ENCODE results near the gene ZNF467.

ZNF467 gene

DNA sequence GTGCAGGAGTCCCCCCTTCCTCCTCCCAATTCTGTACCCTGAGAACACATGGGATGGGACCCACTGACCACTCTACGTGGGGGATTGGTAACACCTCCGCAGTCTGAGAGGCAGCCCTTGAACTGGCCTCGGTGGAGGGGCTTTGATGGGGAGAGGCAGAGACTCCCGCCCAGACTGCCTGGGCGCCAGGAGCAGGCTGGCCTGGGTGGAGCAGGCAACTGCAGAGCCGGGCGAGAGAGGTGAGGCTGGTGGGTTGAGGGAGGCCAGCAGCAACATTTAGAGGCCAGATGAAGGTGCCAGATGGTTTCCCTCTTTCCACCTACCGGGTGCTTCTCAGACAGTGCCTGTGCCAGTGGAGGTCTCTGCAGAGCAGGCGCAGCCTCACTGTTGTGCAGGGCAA, 30.7 kb upstream of the ZNF467 start:
- no peak for DNase-seq

DNA sequence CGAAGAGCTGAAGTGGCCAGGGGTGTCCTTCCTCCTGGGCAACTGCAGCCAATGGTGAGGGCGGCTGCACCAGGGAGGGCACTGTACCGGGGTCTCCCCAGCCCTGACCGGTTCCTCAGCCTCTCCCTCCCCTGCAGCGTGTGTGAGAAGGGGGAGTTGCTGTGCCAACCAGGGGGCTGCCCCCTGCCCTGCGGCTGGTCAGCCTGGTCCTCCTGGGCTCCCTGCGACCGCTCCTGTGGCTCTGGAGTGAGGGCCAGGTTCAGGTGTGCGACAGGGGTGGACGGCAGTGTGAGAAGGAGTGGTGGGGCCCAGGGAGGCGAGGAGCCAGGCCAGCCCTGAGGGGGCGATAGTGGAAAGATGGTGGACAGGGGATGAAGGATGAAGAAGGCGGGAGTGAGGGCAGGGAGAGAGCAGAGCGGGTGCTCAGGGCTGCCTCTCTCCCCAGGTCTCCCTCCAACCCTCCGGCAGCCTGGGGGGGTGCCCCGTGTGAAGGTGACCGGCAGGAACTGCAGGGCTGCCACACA, 30.2 kb upstream of the ZNF467 start:
- no peak for DNase-seq

DNA sequence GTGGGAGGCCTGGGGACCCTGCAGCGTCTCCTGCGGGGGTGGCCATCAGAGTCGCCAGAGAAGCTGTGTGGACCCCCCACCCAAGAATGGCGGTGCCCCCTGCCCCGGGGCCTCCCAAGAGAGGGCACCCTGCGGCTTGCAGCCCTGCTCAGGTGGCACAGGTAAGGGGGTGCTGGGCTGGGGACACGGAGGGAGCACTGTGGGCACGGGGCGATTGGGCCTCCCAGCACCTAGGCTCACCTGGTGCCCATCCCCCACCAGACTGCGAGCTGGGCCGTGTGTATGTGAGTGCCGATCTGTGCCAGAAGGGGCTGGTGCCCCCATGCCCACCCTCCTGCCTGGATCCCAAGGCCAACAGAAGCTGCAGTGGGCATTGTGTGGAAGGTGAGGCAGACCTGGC, 29.6 kb upstream of the ZNF467 start:
- DNase-seq = no peak

DNA sequence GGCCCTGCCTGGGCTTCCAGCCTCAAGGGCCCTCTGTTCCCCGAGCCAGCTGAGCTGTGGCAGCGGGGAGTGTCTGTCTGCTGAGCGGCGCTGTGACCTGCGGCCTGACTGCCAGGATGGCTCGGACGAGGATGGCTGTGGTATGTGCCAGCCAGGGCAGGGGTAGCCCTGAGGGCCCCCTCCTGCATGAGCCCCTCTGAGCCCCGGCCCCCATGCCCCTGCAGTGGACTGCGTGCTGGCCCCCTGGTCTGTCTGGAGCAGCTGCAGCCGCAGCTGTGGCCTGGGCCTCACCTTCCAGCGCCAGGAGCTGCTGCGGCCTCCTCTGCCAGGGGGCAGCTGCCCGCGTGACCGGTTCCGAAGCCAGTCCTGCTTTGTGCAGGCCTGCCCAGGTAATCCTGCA, 28.4 kb upstream of the ZNF467 start:
- no peak for DNase-seq

DNA sequence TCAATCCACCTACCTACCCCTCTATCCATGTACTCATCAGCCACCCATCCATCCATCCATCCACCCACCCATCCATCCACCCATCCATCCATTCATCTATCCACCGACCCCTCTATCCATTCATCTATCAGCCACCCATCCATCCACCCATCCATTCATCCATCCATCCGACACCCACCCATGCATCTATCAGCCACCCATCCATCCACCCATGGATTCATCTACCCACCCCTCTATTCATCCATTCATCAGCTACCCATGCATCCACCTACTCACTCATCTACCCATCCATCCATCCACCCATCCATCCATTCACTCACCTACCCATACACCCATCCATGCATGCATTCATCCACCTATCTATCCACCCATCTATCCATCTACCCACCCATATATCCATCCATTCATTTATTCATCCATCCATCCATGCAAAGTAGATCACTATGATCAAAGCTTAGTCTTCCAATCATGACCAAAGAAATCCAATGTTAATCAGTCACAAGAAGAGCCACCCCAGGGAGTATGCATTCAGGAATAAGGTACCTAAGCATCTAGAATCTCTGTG, 27.7 kb upstream of the ZNF467 start:
- DNase-seq = no peak

DNA sequence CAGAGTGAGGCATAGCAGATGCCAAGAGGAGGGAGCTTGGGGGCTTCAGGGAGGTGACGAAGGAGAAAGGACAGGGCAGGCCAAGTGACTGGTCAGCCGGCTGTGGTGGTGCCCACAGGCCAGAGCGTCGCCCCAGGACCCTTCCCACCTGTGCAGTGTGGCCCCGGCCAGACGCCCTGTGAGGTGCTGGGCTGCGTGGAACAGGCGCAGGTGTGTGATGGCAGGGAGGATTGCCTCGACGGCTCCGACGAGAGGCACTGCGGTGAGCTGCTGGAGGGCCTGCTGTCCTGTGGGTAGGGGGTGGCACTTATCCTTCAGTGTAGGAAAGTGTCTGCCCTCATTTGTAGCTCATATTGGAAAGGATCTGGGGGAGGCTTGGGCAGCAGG, 26.8 kb upstream of the ZNF467 start:
- DNase-seq = no peak

DNA sequence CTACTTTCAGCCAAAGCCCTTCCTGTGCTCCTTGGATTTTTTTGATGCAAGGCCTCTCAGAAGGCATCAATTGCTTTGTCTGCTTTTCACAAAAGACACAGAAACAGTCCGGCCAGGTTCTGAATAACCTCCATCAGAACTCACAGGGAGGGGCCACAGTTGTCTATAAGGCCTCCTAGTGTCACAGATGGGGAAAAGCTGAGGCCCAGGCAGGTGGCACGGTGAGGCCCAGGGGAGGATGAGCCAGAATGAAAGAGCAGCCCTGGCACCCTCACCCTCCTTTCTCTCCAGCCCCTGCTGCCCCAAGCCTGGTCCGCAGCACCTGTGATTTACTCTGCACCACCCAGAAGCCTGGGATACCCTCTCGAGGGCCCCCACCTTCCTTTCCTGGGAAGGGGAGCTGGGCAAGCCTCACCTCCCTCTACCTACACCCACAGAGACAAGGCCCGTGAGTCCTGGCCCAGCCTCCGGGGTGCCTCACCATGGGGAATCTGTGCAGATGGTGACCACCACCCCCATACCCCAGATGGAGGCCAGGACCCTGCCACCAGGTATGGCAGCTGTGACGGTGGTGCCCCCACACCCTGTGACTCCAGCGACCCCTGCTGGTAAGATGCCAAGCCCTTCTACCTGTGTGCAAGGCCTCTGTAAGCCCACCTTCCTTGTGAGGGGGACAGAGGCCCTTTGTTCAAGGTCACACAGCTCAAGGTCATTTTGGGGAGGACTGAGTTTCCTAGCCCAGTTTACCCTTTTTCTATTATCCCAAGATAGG, 26.2 kb upstream of the ZNF467 start:
- DNase-seq = peak; percentile 56 to 61

DNA sequence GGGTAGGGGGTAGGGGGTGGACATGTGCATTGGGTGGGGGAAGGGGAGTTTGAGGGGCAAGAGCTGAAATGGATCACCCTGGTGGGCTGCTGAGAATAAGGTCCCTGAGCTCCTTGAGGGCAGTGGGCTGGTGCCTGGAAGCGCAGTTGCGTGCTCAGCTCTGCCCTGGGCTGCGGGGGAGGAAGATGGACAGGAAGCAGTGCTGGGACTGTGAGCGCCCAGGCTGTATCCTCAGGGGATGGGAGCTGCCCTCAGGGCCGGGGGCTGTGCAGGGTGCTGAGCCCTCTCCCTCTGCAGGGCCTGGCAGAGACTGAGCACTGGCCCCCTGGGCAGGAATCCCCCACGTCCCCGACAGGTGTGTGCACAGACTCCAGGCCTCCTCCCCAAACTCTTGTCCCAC, 24.4 kb upstream of the ZNF467 start:
- no peak for DNase-seq

DNA sequence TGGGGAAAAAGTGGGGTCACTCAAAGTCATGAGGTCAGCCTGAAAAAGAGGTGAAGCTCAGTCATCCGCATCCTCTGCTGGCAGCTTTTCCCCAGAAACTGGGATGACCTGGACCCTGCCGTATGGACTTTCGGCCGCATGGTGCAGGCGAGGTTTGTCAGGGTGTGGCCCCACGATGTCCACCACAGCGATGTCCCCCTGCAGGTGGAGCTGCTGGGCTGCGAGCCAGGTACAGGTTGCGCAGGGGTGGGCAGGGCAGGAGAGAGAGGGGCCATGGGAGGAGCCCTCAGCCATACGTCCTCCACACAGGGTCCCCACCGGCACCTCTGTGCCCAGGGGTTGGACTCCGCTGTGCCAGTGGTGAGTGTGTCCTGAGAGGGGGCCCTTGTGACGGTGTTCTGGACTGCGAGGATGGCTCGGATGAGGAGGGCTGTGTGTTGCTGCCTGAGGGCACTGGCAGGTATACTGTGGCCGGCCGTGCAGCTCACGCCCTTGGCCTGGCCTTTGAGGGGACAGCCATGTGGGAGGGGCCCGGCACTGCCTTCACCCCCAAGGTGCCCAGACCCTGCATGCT, 23.0 kb upstream of the ZNF467 start:
- no peak for DNase-seq

DNA sequence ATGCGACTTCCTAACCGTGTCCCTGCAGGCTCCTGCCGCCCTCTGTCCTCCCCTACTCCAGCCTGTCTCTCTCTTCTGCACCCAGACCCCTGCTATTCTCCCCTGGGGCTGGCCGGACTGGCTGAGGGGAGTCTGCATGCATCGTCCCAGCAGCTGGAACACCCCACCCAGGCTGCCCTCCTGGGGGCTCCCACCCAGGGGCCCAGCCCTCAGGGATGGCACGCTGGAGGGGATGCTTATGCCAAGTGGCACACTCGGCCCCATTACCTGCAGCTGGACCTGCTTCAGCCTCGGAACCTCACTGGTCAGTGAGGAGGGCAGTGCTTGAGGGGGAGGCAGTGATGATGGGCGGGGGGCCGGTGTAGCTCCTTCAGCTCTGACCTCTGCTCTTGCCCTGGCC, 21.7 kb upstream of the ZNF467 start:
- no peak for DNase-seq

DNA sequence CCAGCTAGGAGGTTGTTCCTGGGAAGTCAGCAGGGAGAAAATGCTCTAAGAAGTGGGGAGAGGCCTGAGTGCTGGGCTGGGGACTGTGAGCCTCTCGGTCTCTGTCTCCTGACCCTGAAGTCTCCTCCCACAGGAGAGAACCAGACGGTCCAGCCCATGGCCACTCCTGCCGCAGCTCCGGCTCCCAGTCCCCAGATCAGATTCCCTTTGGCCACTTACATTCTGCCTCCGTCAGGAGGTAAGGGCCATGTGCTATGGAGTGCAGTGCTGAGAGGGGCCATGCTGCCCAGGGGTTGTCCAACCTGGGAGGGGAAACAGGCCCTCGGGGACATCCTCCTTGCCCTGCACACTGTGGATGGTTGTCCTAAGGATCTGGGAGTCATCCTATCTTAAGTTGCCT, 21.3 kb upstream of the ZNF467 start:
- no peak for DNase-seq

DNA sequence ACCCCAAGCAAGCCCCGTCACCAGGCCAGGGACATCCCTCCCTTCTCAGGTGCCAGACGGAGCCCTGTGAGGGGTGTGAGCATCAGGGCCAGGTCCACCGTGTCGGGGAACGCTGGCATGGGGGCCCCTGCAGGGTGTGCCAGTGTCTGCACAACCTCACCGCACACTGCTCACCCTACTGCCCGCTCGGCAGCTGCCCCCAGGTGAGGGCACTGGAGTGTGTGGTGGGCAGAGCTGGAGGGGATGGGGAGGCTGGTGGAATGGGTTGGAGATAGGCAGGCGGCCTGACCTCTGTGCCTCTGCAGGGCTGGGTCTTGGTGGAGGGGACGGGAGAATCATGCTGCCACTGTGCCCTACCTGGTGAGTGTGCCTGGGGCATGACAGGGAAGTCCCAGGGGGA, 19.9 kb upstream of the ZNF467 start:
- no peak for DNase-seq

DNA sequence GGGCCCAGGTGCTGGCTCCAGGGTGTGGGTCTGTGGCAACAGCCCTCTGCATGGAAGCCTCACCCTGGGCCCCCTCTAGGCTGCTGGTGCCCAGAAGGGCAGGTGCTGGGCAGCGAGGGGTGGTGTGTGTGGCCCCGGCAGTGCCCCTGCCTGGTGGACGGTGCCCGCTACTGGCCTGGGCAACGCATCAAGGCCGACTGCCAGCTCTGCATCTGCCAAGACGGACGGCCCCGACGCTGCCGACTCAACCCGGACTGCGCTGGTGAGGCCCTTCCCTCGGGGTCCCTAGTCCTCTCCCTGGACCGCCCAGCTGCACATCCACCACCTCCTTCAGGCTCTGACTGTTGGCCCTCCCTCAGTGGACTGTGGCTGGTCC, 18.8 kb upstream of the ZNF467 start:
- DNase-seq = no peak

DNA sequence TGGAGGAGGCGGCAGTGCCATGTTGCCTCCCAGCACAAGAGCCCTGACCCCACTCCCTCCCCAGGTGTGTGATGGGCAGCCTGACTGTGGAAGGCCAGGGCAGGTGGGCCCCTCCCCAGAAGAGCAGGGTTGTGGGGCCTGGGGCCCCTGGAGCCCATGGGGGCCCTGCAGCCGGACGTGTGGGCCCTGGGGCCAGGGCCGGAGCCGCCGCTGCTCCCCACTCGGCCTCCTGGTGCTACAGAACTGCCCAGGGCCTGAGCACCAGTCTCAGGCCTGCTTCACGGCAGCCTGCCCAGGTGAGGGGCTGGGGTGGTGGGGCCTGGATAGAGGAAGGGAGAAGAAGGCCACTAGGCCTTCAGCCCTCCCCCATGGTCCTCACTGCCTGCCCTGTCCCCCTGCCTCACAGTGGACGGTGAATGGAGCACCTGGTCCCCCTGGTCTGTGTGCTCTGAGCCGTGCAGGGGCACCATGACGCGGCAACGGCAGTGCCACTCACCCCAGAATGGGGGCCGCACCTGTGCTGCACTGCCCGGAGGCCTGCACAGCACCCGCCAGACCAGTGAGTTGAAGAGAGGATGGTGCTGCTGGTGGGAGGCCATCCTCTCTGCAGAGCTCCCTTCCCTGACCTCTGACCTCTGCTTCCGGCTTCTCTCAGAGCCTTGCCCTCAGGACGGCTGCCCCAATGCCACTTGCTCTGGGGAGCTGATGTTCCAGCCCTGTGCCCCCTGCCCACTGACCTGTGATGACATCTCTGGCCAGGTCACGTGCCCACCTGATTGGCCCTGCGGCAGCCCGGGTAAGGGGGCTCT, 18.2 kb upstream of the ZNF467 start:
- DNase-seq = no peak

DNA sequence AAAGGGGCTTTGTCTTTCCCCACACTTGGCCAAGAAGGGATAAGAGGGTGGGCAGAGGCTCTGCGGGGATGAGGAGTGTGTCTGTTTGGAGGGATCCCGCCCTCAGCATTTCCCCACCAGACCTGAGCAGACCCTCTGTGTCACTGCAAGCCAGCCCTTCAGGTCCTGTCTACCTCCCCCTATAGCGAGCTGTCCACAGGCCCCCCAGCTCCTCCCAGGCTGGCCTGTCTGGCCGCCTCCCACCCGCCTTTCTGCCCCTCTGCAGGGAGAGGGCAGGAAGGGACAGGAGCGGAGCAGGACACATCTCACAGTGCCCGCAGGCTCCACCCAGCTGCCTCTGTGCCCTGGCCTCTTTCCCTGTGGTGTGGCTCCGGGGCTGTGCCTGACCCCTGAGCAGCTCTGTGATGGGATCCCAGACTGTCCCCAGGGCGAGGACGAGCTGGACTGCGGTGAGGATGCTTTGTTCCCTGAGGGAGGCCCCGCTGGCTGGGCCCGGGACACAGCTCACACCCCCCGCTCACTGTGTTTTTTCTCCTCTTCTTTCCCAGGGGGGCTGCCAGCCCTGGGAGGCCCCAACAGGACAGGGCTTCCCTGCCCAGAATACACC, 17.5 kb upstream of the ZNF467 start:
- no peak for DNase-seq

DNA sequence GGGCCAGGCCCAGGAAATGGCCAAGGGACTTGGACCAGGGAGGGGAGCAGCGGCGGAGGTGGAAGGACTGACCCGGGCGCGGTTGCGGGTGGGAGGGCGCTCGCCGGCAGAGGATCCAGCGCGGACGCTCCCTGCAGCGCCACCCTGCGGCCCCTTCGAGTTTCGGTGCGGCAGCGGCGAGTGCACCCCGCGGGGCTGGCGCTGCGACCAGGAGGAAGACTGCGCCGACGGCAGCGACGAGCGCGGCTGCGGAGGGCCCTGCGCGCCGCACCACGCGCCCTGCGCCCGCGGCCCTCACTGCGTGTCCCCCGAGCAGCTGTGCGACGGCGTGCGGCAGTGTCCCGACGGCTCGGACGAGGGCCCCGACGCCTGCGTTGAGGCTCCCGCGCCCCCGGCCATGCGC, 16.8 kb upstream of the ZNF467 start:
- DNase-seq = peak; percentile 21 to 27

DNA sequence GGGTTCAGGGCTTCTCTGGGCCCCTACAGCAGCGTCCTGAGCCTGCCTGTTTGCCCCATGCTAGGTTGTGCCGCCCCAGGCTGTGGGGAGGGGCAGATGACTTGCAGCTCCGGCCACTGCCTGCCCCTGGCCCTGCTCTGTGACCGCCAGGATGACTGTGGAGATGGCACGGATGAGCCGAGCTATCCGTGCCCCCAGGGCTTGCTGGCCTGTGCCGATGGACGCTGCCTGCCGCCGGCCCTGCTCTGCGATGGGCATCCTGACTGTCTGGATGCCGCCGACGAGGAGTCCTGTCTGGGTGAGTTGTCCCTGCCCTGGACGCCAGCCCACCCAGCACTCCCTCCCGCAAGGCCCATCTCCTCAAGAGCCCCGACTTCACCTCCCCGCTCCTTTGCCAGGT, 15.7 kb upstream of the ZNF467 start:
- no peak for DNase-seq

DNA sequence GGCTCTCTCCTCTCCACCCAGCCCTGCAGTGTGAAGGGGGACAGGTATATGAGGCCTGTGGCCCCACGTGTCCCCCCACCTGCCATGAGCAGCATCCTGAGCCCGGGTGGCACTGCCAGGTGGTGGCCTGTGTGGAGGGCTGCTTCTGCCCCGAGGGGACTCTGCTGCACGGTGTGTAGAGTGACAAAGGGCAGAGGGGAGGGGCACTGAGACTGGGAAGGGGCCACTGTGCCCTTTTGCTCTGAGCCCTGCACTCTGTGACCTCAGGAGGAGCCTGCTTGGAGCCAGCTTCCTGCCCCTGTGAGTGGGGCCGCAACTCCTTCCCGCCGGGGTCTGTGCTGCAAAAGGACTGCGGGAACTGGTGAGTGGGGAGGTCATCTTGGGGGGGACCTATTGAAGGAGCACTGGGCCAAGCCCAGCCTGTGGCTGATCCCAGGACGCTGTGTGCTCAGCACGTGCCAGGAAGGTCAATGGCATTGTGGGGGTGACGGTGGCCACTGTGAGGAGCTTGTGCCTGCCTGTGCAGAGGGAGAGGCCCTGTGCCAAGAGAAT, 15.0 kb upstream of the ZNF467 start:
- no peak for DNase-seq

DNA sequence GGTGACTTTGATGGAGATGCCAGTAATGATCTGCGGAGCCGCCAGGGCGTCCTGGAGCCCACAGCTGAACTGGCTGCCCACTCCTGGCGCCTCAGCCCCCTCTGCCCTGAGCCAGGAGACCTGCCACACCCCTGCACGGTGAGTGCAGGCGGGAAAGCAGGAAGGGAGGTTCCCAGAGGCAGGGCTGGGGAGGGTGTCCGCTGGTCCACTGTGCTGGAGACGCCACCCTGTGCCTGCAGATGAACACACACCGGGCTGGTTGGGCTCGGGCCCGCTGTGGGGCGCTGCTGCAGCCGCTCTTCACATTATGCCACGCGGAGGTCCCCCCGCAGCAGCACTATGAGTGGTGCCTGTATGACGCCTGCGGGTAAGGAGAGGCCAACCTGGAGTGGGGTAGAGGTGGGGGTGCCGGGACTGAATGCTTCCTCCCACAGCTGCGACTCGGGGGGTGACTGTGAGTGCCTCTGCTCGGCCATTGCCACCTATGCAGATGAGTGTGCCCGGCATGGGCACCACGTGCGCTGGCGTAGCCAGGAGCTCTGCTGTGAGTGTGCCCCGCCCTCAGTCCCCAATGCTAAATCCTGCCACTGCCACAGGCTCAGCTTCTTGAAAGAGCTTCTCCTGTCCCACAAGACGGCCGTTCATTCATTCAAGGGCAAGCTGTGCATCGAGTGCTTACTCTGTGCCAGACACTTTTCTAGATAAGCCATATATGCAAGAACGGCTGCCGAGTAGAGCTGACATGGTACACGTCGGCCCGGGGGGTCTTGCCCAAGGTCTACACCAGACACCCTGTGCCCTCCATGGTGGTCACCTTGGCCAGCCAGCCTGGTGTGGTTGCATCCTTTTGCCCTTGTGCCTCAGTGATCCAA, 14.3 kb upstream of the ZNF467 start:
- DNase-seq = peak in 1 of 2 donors; percentile 13

DNA sequence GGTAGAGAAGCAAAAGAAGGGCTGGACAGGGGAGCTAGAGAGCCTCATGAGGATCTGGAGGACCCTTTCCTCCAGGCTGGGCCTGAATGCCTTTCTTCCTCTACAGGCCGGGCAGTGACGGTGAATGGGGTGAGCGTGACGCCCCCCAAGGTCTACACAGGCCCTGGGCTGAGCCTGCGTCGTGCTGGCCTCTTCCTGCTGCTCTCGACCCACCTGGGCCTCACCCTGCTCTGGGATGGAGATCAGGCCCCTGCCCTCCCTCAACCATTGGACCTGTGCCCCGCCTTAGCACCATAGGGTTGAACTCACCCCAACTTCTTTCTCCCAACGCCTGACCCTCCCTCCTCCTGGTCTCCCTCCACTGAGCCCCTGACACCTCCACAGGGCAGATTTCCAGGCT, 12.6 kb upstream of the ZNF467 start:
- no peak for DNase-seq

DNA sequence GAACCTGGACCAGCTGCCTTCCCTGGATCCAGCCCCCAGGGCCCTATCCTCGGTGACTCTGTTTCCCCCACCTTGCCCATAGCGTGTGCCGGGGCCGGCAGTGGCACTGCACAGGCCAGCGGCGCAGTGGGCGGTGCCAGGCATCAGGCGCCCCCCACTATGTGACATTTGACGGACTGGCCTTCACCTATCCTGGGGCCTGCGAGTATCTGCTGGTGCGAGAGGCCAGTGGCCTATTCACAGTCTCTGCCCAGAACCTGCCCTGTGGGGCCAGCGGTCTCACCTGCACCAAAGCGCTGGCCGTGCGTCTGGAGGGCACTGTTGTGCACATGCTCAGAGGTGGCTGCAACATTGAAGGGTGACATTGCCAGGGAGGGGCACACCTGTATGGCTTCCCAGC, 12.0 kb upstream of the ZNF467 start:
- DNase-seq = no peak

DNA sequence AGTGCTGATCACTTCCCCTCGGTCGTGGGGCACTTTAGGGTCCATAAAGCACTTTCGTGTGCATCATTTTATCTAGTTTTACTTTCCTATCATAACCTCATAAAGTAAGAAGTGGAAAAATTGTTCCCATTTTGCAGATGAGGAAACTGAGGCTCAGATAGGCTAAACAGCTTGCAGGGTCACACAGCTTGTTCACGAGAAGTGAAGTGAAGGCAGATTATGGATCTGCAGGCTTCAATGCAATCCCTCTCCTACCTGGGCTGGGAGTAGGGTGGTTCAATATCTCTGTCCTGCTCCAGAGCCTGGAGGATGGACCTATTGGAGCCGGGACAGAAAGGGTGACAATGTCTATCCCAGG, 10.8 kb upstream of the ZNF467 start:
- DNase-seq = no peak

Measured in CD4-positive, alpha-beta T cell treated with Interleukin-1 beta for 1 hour (primary cell).